ENCODE data around the gene SRSF6.

The SRSF6 gene

DNA sequence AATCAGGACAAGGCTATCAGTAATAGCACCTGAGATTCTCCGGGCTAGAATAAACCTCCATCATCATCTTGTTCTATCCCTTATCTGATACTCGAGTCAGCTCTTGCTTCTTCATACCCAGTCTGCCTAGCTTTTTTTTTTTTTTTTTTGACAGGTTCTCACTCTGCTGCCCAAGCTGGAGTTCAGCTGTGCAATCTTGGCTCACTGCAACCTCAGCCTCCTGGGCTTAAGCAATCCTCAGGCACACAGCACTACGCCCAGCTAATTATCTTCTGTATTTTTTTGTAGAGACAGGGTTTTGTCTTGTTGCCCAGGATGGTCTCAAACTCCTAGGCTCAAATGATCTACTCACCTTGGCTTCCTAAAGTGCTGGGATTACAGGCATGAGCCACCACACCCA, 19.5 kb downstream of the SRSF6 start:
- Histone ChIP-seq H3K36me3 (ENCODE audit: control insufficient read depth in 1 of 2, insufficient read depth in 2 of 2, low read length in 2 of 2) (no peaks in the 10 kb centered on the region), H4K12ac (ENCODE audit: low read depth, low read length) (no peak overlapping the region), H3K79me1 (ENCODE audit: low read length) (no peaks in the 10 kb centered on the region), H4K8ac (ENCODE audit: low read depth, low read length) (no peak overlapping the region), H3K23ac (ENCODE audit: low read length) (no peak overlapping the region), H3K4me3 (ENCODE audit: low read depth, low read length) (no peak overlapping the region), H3K27ac (ENCODE audit: low read depth, low read length) (no peak overlapping the region), H3K14ac (ENCODE audit: low read length) (no peak overlapping the region), H2AFZ (ENCODE audit: insufficient read depth, low read length, poor library complexity) (no peak overlapping the region), H2AK5ac (ENCODE audit: low read length) (no peak overlapping the region), H3K79me2 (ENCODE audit: control insufficient read depth, insufficient read depth, low read length, poor library complexity) (no peaks in the 10 kb centered on the region), H3K9me3 (ENCODE audit: insufficient read depth, low read depth, low read length) (no peaks in the 10 kb centered on the region), H3K4me1 (ENCODE audit: control insufficient read depth in 1 of 2, insufficient read depth in 2 of 2, low read length in 2 of 2) (no peaks in the 10 kb centered on the region), H2BK12ac (ENCODE audit: low read length) (no peak overlapping the region), H3K4ac (ENCODE audit: low read depth, low read length) (no peak overlapping the region), H3K18ac (ENCODE audit: low read length) (no peak overlapping the region), H4K91ac (ENCODE audit: low read depth, low read length) (no peak overlapping the region), H3K4me2 (ENCODE audit: low read length) (no peak overlapping the region), H3K27me3 (ENCODE audit: insufficient read depth, low read length) (no peaks in the 10 kb centered on the region), H2BK120ac (ENCODE audit: insufficient read depth, low read length, poor library complexity) (no peak overlapping the region), H2BK5ac (ENCODE audit: low read depth, low read length, poor library complexity) (no peak overlapping the region), H3K9ac (ENCODE audit: low read length) (no peak overlapping the region)
- DNase-seq, result peak; percentile 33 to 57
- WGBS (ENCODE audit: extremely low coverage, insufficient coverage, insufficient read length), result no CpG with 5 or more reads among the region's 3 CpGs

DNA sequence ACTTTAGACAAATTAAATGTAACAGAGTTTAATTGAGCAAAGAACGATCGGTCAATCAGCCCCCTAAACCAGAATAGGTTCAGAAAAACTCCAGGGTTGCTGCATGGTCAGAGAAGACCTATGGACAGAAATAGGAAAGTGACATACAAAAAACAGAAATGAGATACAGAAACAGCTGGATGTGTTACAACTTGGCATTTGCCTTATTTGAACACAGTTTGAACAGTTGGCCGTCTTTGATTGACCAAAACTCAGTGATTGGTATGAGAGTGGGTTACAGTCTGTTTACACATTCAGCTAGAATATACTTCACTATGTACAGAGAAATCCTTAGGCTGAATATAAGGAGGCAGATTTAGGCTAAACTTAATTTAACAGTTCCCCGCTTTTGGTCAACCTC, 19.9 kb downstream of the SRSF6 start:
- no peak overlapping the region for H3K4me2 ChIP-seq (ENCODE audit: low read length)
- H3K9me3 ChIP-seq (ENCODE audit: insufficient read depth, low read depth, low read length), result no peaks in the 10 kb centered on the region
- no peak overlapping the region for H3K4ac ChIP-seq (ENCODE audit: low read depth, low read length)
- H4K91ac ChIP-seq (ENCODE audit: low read depth, low read length), result no peak overlapping the region
- H3K79me2 ChIP-seq (ENCODE audit: control insufficient read depth, insufficient read depth, low read length, poor library complexity), result no peaks in the 10 kb centered on the region
- no peak overlapping the region for H2AK5ac ChIP-seq (ENCODE audit: low read length)
- no peaks in the 10 kb centered on the region for H3K4me1 ChIP-seq (ENCODE audit: control insufficient read depth in 1 of 2, insufficient read depth in 2 of 2, low read length in 2 of 2)
- no peaks in the 10 kb centered on the region for H3K79me1 ChIP-seq (ENCODE audit: low read length)
- H2BK120ac ChIP-seq (ENCODE audit: insufficient read depth, low read length, poor library complexity), result no peak overlapping the region
- H3K36me3 ChIP-seq (ENCODE audit: control insufficient read depth in 1 of 2, insufficient read depth in 2 of 2, low read length in 2 of 2), result no peaks in the 10 kb centered on the region
- H2BK5ac ChIP-seq (ENCODE audit: low read depth, low read length, poor library complexity), result no peak overlapping the region
- WGBS (ENCODE audit: extremely low coverage, insufficient coverage, insufficient read length), result no CpG with 5 or more reads among the region's 4 CpGs
- no peak overlapping the region for H2AFZ ChIP-seq (ENCODE audit: insufficient read depth, low read length, poor library complexity)
- H3K18ac ChIP-seq (ENCODE audit: low read length), result no peak overlapping the region
- no peak overlapping the region for H3K23ac ChIP-seq (ENCODE audit: low read length)
- H3K9ac ChIP-seq (ENCODE audit: low read length), result no peak overlapping the region
- H4K12ac ChIP-seq (ENCODE audit: low read depth, low read length), result no peak overlapping the region
- H3K27me3 ChIP-seq (ENCODE audit: insufficient read depth, low read length), result no peaks in the 10 kb centered on the region
- H4K8ac ChIP-seq (ENCODE audit: low read depth, low read length), result no peak overlapping the region
- no peak overlapping the region for H3K14ac ChIP-seq (ENCODE audit: low read length)
- no peak for DNase-seq
- H3K27ac ChIP-seq (ENCODE audit: low read depth, low read length), result no peak overlapping the region
- no peak overlapping the region for H3K4me3 ChIP-seq (ENCODE audit: low read depth, low read length)
- H2BK12ac ChIP-seq (ENCODE audit: low read length), result no peak overlapping the region

DNA sequence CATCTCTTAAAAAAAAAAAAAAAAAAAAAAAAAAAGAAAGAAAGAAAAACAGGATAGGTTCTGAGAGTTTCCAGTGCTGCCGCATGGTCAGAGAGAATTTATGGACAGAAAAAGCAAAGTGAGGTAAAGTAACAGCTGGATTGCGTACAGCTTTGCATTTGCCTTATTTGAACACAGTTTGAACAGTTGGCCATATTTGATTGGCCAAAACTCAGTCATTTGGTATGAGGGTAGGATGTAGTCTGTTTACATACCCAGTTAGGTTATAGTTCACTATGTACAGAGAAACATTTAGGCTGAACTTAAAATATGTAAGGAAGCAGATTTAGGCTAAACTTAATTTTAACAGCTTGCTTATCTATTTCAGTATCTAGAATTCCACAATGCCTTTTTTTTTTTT, 32.3 kb downstream of the SRSF6 start:
- Histone ChIP-seq H4K91ac (ENCODE audit: low read depth, low read length) (no peak overlapping the region), H3K79me2 (ENCODE audit: control insufficient read depth, insufficient read depth, low read length, poor library complexity) (no peaks in the 10 kb centered on the region), H3K27ac (ENCODE audit: low read depth, low read length) (no peak overlapping the region), H2AK5ac (ENCODE audit: low read length) (no peak overlapping the region), H2BK5ac (ENCODE audit: low read depth, low read length, poor library complexity) (no peak overlapping the region), H3K27me3 (ENCODE audit: insufficient read depth, low read length) (no peaks in the 10 kb centered on the region), H3K4ac (ENCODE audit: low read depth, low read length) (no peak overlapping the region), H2BK120ac (ENCODE audit: insufficient read depth, low read length, poor library complexity) (no peak overlapping the region), H4K8ac (ENCODE audit: low read depth, low read length) (no peak overlapping the region), H3K9me3 (ENCODE audit: insufficient read depth, low read depth, low read length) (peaks cover 5% of the 10 kb centered on the region), H3K18ac (ENCODE audit: low read length) (no peak overlapping the region), H3K9ac (ENCODE audit: low read length) (no peak overlapping the region), H3K36me3 (ENCODE audit: control insufficient read depth in 1 of 2, insufficient read depth in 2 of 2, low read length in 2 of 2) (no peaks in the 10 kb centered on the region), H3K79me1 (ENCODE audit: low read length) (no peaks in the 10 kb centered on the region), H4K12ac (ENCODE audit: low read depth, low read length) (no peak overlapping the region), H2AFZ (ENCODE audit: insufficient read depth, low read length, poor library complexity) (no peak overlapping the region), H3K4me1 (ENCODE audit: control insufficient read depth in 1 of 2, insufficient read depth in 2 of 2, low read length in 2 of 2) (peaks cover 0 to 4% of the 10 kb centered on the region in 2 experiments), H2BK12ac (ENCODE audit: low read length) (no peak overlapping the region), H3K4me3 (ENCODE audit: low read depth, low read length) (no peak overlapping the region), H3K14ac (ENCODE audit: low read length) (no peak overlapping the region), H3K4me2 (ENCODE audit: low read length) (no peak overlapping the region), H3K23ac (ENCODE audit: low read length) (no peak overlapping the region)
- DNase-seq, result peak; percentile 70 to 92
- no CpG with 5 or more reads among the region's 2 CpGs for WGBS (ENCODE audit: extremely low coverage, insufficient coverage, insufficient read length)

DNA sequence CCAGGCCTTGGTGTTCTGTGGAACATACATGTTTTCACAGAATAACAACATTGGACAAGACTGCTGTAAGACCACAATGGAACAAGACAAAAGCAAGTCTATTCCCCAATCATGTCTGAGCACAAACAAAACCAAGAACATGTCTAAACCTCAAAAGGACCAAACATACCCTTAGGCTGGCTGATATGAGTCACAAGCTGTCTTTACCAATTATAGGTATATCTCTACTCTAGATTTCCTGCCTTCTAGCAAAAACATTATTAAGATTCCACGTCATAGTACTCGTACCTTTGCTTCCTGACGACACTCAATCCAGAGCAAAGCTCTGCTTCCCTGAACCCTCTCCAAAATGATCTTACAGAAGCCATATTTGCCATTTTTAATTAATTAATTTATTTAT, 34.4 kb downstream of the SRSF6 start:
- no CpG with 5 or more reads among the region's 3 CpGs for WGBS (ENCODE audit: extremely low coverage, insufficient coverage, insufficient read length)

More for the DNA sequence above, 34.4 kb downstream of the SRSF6 start:
- H3K27ac ChIP-seq (ENCODE audit: low read depth, low read length), result no peak overlapping the region
- no peak overlapping the region for H3K23ac ChIP-seq (ENCODE audit: low read length)
- peak; percentile 86 to 97 for DNase-seq
- H3K18ac ChIP-seq (ENCODE audit: low read length), result no peak overlapping the region
- H3K27me3 ChIP-seq (ENCODE audit: insufficient read depth, low read length), result no peaks in the 10 kb centered on the region
- no peak overlapping the region for H4K91ac ChIP-seq (ENCODE audit: low read depth, low read length)
- no peak overlapping the region for H3K14ac ChIP-seq (ENCODE audit: low read length)
- H3K4me1 ChIP-seq (ENCODE audit: control insufficient read depth in 1 of 2, insufficient read depth in 2 of 2, low read length in 2 of 2), result peaks cover 0 to 4% of the 10 kb centered on the region in 2 experiments
- no peak overlapping the region for H3K4ac ChIP-seq (ENCODE audit: low read depth, low read length)
- no peak overlapping the region for H4K8ac ChIP-seq (ENCODE audit: low read depth, low read length)
- no peak overlapping the region for H2AFZ ChIP-seq (ENCODE audit: insufficient read depth, low read length, poor library complexity)
- no peaks in the 10 kb centered on the region for H3K36me3 ChIP-seq (ENCODE audit: control insufficient read depth in 1 of 2, insufficient read depth in 2 of 2, low read length in 2 of 2)
- no peak overlapping the region for H3K4me2 ChIP-seq (ENCODE audit: low read length)
- no peaks in the 10 kb centered on the region for H3K79me1 ChIP-seq (ENCODE audit: low read length)
- H2BK120ac ChIP-seq (ENCODE audit: insufficient read depth, low read length, poor library complexity), result peak overlapping the region; percentile 20
- H4K12ac ChIP-seq (ENCODE audit: low read depth, low read length), result no peak overlapping the region
- no peak overlapping the region for H2AK5ac ChIP-seq (ENCODE audit: low read length)
- H2BK12ac ChIP-seq (ENCODE audit: low read length), result no peak overlapping the region
- no peak overlapping the region for H3K4me3 ChIP-seq (ENCODE audit: low read depth, low read length)
- H3K9me3 ChIP-seq (ENCODE audit: insufficient read depth, low read depth, low read length), result peaks cover 2% of the 10 kb centered on the region
- no peak overlapping the region for H2BK5ac ChIP-seq (ENCODE audit: low read depth, low read length, poor library complexity)
- H3K79me2 ChIP-seq (ENCODE audit: control insufficient read depth, insufficient read depth, low read length, poor library complexity), result no peaks in the 10 kb centered on the region
- H3K9ac ChIP-seq (ENCODE audit: low read length), result no peak overlapping the region

All from trophoblast cell (in vitro differentiated cells and primary cell).